ENCODE results near the gene NLRP1. TPM values are rescaled to one million over a fixed set of nuclear protein-coding genes. Genes with fewer than 3 reads are reported as not detected.
A peak's percentile ranks its signal among the peaks of the same experiment; 100 is the strongest.

Gene NLRP1
- total and polyA plus RNA-seq, 2 of the 13 experiments (the other 11 are each of a cell fraction or from before 2014, with no cell fraction given): 3.4 to 3.7 TPM

DNA sequence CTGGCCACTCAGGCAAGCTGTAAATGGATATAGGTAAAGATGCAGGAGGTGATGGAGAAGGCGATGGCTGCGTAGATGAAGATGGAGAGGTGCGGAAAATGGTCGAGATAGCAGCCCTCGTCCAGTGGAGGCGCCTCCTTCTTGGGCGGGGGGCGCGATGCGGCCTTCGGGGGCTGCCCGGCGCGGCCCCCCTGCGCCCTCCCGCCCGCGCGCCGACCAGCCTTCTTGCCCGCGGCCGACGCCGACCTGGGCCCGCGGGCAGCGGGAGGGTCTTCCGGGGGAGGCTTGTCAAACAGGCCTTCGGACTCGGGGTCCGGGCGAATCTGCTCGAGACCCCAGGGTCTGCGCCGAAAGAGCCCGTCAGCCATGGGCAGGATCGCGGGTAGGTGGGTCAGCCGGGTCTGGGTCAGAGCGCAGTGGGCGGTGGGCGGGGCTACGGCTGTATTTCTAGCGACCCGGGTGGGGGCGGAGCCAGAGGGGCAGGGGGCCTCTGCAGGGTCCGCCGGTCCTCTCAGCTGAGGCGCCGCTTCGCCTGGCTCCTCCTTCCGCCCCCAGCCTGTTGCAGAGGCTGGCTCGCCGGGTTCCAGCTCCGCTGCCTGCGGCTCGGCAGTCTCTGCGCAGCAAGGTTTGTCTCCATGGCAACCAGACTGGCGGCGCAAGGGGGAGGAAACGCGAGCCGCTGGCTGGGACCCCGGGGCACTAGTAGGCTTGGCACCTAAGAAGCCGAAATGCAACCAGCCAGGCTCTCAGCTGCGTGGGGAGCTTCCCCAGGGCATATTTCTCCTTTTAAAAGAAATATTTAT, 83.5 kb downstream of the NLRP1 start (continued):
- TF ChIP-seq NR1H2 (CRISPR knock-in tag; IDR thresholded peaks at IDR 0.05; ENCODE audit: borderline replicate concordance, low read depth) (no peak), ZFP90 (CRISPR knock-in tag; IDR thresholded peaks at IDR 0.05; ENCODE audit: borderline replicate concordance) (no peak), BRCA1 (CRISPR knock-in tag; IDR thresholded peaks at IDR 0.05) (no peak), ZNF713 (CRISPR knock-in tag; IDR thresholded peaks at IDR 0.05) (no peak), TSC22D2 (CRISPR knock-in tag; IDR thresholded peaks at IDR 0.05; ENCODE audit: borderline replicate concordance) (no peak), HOXA3 (CRISPR knock-in tag; IDR thresholded peaks at IDR 0.05) (peak; percentile 67; the same call in 1 of the 2 replicates), ZBTB26 (CRISPR knock-in tag; IDR thresholded peaks at IDR 0.05; ENCODE audit: borderline replicate concordance) (0 out of 2 replicates have a peak, but pooled peaks have one; percentile 30), ZNF441 (CRISPR knock-in tag; IDR thresholded peaks at IDR 0.05; ENCODE audit: borderline replicate concordance) (peak; percentile 73; the same call in 1 of the 2 replicates), ZNF513 (CRISPR knock-in tag; conservative IDR thresholded peaks at IDR 0.05) (no peak), CREB1 (IDR thresholded peaks at IDR 0.05) (no peak), CREB1 (CRISPR knock-in tag; IDR thresholded peaks at IDR 0.05) (no peak), ARNTL (CRISPR knock-in tag; IDR thresholded peaks at IDR 0.05) (no peak), ZNF331 (CRISPR knock-in tag; IDR thresholded peaks at IDR 0.05) (no peak; the same call in 1 of the 2 replicates), ZNF234 (CRISPR knock-in tag; conservative IDR thresholded peaks at IDR 0.05) (no peak), CREB3 (CRISPR knock-in tag; IDR thresholded peaks at IDR 0.05) (no peak), PBX3 (CRISPR knock-in tag; IDR thresholded peaks at IDR 0.05; ENCODE audit: borderline replicate concordance) (no peak), ZNF326 (CRISPR knock-in tag; IDR thresholded peaks at IDR 0.05; ENCODE audit: borderline replicate concordance) (no peak), ZMAT3 (CRISPR knock-in tag; conservative IDR thresholded peaks at IDR 0.05) (no peak; the same call in 1 of the 2 replicates)
- TF ChIP-seq, protein P1, sequence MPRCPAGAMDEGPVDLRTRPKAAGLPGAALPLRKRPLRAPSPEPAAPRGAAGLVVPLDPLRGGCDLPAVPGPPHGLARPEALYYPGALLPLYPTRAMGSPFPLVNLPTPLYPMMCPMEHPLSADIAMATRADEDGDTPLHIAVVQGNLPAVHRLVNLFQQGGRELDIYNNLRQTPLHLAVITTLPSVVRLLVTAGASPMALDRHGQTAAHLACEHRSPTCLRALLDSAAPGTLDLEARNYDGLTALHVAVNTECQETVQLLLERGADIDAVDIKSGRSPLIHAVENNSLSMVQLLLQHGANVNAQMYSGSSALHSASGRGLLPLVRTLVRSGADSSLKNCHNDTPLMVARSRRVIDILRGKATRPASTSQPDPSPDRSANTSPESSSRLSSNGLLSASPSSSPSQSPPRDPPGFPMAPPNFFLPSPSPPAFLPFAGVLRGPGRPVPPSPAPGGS (CRISPR knock-in tag; IDR thresholded peaks at IDR 0.05): no peak
- TF ChIP-seq, protein P2, sequence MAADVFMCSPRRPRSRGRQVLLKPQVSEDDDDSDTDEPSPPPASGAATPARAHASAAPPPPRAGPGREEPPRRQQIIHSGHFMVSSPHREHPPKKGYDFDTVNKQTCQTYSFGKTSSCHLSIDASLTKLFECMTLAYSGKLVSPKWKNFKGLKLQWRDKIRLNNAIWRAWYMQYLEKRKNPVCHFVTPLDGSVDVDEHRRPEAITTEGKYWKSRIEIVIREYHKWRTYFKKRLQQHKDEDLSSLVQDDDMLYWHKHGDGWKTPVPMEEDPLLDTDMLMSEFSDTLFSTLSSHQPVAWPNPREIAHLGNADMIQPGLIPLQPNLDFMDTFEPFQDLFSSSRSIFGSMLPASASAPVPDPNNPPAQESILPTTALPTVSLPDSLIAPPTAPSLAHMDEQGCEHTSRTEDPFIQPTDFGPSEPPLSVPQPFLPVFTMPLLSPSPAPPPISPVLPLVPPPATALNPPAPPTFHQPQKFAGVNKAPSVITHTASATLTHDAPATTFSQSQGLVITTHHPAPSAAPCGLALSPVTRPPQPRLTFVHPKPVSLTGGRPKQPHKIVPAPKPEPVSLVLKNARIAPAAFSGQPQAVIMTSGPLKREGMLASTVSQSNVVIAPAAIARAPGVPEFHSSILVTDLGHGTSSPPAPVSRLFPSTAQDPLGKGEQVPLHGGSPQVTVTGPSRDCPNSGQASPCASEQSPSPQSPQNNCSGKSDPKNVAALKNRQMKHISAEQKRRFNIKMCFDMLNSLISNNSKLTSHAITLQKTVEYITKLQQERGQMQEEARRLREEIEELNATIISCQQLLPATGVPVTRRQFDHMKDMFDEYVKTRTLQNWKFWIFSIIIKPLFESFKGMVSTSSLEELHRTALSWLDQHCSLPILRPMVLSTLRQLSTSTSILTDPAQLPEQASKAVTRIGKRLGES (CRISPR knock-in tag; IDR thresholded peaks at IDR 0.05; ENCODE audit: borderline replicate concordance): no peak

Measured in HepG2 (cell line).